Amygdala (tissue), 56 donors: ENCODE measurements around the gene MED14.
"Not testable (repeated sequence)": the region's sequence is repeated elsewhere in the genome, so short reads cannot be mapped to it uniquely, and the experiment has no call there.

Source experiments
- DNase-seq, 56 donors: peaks; one replicate each; lab custom pipeline; 2025; lab: John Stamatoyannopoulos, UW

MED14 gene

GRCh38 chrX:40732499-40732898 lies 2.8 kb downstream of the MED14 start:
- not testable (repeated sequence) for DNase-seq

- DNase-seq, result no peak
These were observed 5.5 kb downstream of the MED14 start for GRCh38 chrX:40729598-40730584.

- DNase-seq, result no peak
These were observed 7.6 kb downstream of the MED14 start for GRCh38 chrX:40727581-40728252.

GRCh38 chrX:40727093-40727492 lies 8.2 kb downstream of the MED14 start:
- no peak for DNase-seq

GRCh38 chrX:40722930-40723329 lies 12.4 kb downstream of the MED14 start:
- no peak for DNase-seq

- DNase-seq, result no peak
These were observed 13.7 kb downstream of the MED14 start for GRCh38 chrX:40721489-40722106.

- no peak for DNase-seq
These were observed 14.6 kb downstream of the MED14 start for GRCh38 chrX:40720792-40721191.

- no peak for DNase-seq
These were observed 15.0 kb downstream of the MED14 start for GRCh38 chrX:40720339-40720738.

- no peak for DNase-seq
These were observed 15.6 kb downstream of the MED14 start for GRCh38 chrX:40719731-40720130.

GRCh38 chrX:40719218-40719617 lies 16.1 kb downstream of the MED14 start:
- DNase-seq, result no peak

GRCh38 chrX:40709395-40709794 lies 25.9 kb downstream of the MED14 start:
- no peak for DNase-seq

- no peak for DNase-seq
These were observed 29.6 kb downstream of the MED14 start for GRCh38 chrX:40705658-40706312.

GRCh38 chrX:40700640-40701342 lies 34.6 kb downstream of the MED14 start:
- DNase-seq, result no peak

GRCh38 chrX:40698851-40699250 lies 36.5 kb downstream of the MED14 start:
- no peak for DNase-seq

GRCh38 chrX:40694802-40695201 lies 40.5 kb downstream of the MED14 start:
- DNase-seq, result no peak

- DNase-seq, result no peak
These were observed 46.4 kb downstream of the MED14 start for GRCh38 chrX:40688929-40689328.

GRCh38 chrX:40687169-40687568 lies 48.2 kb downstream of the MED14 start:
- no peak for DNase-seq

GRCh38 chrX:40685362-40685918 lies 49.9 kb downstream of the MED14 start:
- no peak for DNase-seq

GRCh38 chrX:40684092-40684491 lies 51.2 kb downstream of the MED14 start:
- DNase-seq, result no peak

GRCh38 chrX:40683245-40683644 lies 52.1 kb downstream of the MED14 start:
- DNase-seq, result no peak
